H1 (cell line): ENCODE measurements around the gene CHI3L1. TPM values are rescaled to one million over a fixed set of nuclear protein-coding genes. Genes with fewer than 3 reads are reported as not detected.

ENCODE experiments used
- CBX8 ChIP-seq: fragments of 300-800, 300-1000 bp; sonication (generic); IDR thresholded peaks from 2 replicates; pipeline ENCODE4 v1.7.1; 2016; ENCODE audit warnings: low read depth, low read length, borderline replicate concordance
- EP300 ChIP-seq, 2 experiments: IDR thresholded peaks; 1 replicate in 1 of 2; 2 replicates in 1 of 2; pipeline ENCODE4 v1.6.1; 2011 to 2012; ENCODE audit warnings: low read depth in 2 of 2, low read length in 2 of 2, mild to moderate bottlenecking in 2 of 2, borderline replicate concordance in 1 of 2, inconsistent platforms in 1 of 2, moderate library complexity in 1 of 2
- SIN3A ChIP-seq, 2 experiments: IDR thresholded peaks in 1 of 2; conservative IDR thresholded peaks in 1 of 2; 2 replicates each; pipeline ENCODE4 v1.6.1; 2011 to 2012; ENCODE audit warnings: low read length in 2 of 2, improper control_type of control experiment in 1 of 2, low read depth in 1 of 2, mild to moderate bottlenecking in 1 of 2
- TBP ChIP-seq: IDR thresholded peaks from 2 replicates; pipeline ENCODE4 v1.6.1; 2011; ENCODE audit warnings: low read depth, low read length, improper control_type of control experiment
- ZNF274 ChIP-seq: IDR thresholded peaks from 2 replicates; pipeline ENCODE4 v1.7.0; 2012; ENCODE audit warnings: low read length, borderline replicate concordance; ENCODE audit errors: extremely low read depth
- polyA plus RNA-seq, 7 experiments: library from polyadenylated mRNA; depleted of rRNA in 3 of 7; stranded (reverse) in 5 of 7; unstranded in 2 of 7; fragments of >200 nt in 5 of 7; fragments of 200-250 nt in 2 of 7; gene quantifications; 1 replicate in 5 of 7; 2 replicates in 1 of 7; 4 replicates in 1 of 7; pipeline versions ENCODE4 v1.2.1 to v1.2.3, GENCODE V29; 2011 to 2013; ENCODE audit warnings: missing spikeins in 2 of 7, mixed read lengths in 2 of 7
- total RNA-seq: library from RNA; stranded (reverse); fragmentation: NEBNext Ultra II Directional; extraction: Animal tissue kit (Norgen Biotek cat#: 25700); gene quantifications from 2 replicates; pipeline ENCODE4 v1.2.1, GENCODE V29; 2021
- TF ChIP-seq, protein P1 (sequence below): IDR thresholded peaks from 2 replicates; pipeline ENCODE4 v1.6.1; 2011; ENCODE audit warnings: low read depth, mild to moderate bottlenecking, low read length; ENCODE audit not compliant: insufficient read depth

CHI3L1 gene
- total and polyA plus RNA-seq, 2 of the 8 experiments (the other 6 are each of a cell fraction or from before 2014, with no cell fraction given), result 1.0 TPM; not detected in 1

DNA sequence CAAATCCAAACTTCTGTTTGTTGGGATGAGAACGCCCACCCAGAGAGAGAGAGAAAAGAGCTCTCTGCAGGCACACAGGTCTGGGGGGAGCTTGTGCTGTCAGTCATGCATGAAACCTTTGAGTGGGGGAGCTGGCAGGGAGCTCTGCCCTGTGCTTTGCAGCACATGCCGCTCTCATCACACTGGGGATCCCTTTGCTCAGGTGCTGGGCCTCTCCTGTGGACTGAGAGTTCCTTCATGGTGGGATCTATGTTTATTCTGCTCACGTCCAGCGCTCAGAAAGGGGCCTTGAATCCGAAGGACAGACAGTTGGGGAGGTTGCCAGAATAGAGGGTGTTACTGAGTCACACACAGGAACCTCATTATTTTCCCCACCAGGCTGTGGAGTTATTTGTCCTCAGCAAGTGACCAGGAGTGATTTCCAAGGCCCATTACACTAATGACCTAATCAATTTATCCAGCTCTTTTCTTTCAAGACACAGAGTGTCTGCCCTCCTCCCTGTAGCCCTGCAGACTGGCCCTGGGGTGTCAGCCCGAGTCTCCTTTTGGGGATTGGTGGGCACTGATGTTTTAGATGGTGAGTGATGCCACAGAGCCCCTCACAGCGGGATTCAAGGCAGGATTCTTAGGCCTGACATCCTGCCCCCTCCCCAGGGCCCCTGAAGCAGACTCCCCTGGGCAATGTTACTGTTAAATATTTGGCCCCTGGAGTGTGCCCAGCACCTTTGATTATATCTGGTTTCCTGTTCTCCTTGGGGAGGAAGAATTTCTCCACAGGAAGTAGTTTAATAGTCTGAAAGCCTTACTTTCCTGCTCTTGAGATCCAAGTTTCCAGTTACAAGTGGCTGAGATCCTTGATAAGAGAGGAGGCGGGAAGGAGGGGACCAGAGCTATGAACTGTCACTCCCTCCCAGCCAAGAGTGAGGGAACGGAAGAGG, 33.2 kb downstream of the CHI3L1 start (continued):
- TF ChIP-seq CBX8 (no peak), SIN3A (conservative IDR thresholded peaks at IDR 0.05 in 1 of 2, IDR thresholded peaks at IDR 0.05 in 1 of 2; ENCODE audit: low read depth in 1 of 2, low read length in 2 of 2) (no peak), EP300 (IDR thresholded peaks at IDR 0.05; ENCODE audit: borderline replicate concordance in 1 of 2, low read depth in 2 of 2, low read length in 2 of 2) (no peak), TBP (no peak), ZNF274 (no peak)
- TF ChIP-seq, protein P1, sequence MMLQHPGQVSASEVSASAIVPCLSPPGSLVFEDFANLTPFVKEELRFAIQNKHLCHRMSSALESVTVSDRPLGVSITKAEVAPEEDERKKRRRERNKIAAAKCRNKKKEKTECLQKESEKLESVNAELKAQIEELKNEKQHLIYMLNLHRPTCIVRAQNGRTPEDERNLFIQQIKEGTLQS, result no peak
